HG03354 (cell line): Measurements from ENCODE around the gene WIPI1.

Source experiments
- ATAC-seq: cut with Tn5 transposase; IDR thresholded peaks from one replicate; pipeline ENCODE4 v1.9.1; 2021; ENCODE audit warnings: mild to moderate bottlenecking; ENCODE audit not compliant: unreplicated experiment, poor library complexity, severe bottlenecking

The WIPI1 gene

GRCh38 chr17:68441070-68441770, 16.1 kb downstream of the WIPI1 start:
- no peak for ATAC-seq

GRCh38 chr17:68440526-68440925, 16.8 kb downstream of the WIPI1 start:
- ATAC-seq = no peak

DNA sequence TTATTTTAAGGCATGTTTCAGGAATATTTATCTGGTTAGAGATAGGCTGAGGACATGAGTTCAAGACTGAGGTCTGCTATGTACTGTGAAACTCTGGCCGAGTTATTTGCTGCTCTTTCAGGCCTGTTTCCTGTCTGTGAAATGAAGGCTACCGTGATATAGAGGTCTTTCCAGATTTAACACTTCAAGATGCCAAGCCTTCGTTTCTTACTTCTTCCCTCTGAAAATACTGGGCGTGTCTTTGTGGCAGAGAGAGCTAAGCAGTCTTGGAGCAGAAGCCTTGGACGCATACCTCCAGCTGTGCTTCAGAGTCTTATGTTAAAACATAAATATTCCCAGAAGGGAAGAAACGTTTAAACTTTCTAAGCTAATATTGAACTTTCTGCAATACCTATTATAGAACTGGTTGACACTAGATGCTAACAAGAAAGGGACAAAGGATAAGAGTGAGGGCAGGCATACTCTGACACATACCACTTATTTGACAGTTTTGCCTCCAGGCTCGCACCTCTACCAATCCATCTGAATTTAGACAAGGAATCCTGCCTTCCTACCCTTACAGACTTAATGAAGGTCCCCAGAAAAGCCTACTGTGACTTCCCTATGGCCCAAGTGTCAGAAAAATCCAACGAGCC, 17.5 kb downstream of the WIPI1 start:
- ATAC-seq = no peak

DNA sequence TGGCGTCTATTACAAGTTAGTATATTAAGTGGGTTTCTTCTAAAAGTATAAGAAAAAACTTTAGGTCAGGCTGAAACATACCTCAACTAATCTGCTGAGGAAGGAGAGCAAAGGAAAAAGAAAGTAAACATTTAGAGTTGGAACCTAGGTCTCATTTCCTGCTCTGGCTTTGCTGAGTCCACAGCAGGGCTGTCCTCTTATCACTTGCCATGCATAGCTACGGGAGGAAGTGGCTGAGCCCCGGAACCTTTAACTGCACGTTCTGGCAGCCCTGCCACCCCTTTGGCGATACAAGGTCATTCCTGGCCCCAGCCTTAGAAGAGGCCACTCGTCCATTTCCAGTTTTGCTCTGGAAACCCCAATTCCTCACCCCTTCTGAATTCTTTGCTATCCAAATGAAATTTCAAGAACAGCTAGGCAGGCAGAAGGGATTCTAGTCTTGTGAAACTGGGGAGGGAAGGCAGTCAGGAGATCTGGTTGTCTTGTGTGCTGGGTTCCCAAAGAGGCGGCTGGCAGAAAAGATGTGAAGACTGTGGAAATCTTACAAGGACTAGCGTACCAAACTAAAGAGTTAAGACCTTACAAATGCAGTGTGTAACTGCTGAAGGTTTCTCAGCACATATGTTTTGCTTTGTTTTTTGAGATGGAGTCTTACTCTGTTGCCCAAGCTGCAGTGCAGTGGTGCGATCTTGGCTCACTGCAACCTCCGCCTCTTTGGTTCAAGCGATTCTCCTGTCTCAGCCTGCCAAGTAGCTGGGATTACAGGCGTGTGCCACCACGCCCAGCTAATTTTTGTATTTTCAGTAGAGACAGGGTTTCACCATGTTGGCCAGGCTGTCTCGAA, 19.1 kb downstream of the WIPI1 start:
- peak; percentile 69 for ATAC-seq

DNA sequence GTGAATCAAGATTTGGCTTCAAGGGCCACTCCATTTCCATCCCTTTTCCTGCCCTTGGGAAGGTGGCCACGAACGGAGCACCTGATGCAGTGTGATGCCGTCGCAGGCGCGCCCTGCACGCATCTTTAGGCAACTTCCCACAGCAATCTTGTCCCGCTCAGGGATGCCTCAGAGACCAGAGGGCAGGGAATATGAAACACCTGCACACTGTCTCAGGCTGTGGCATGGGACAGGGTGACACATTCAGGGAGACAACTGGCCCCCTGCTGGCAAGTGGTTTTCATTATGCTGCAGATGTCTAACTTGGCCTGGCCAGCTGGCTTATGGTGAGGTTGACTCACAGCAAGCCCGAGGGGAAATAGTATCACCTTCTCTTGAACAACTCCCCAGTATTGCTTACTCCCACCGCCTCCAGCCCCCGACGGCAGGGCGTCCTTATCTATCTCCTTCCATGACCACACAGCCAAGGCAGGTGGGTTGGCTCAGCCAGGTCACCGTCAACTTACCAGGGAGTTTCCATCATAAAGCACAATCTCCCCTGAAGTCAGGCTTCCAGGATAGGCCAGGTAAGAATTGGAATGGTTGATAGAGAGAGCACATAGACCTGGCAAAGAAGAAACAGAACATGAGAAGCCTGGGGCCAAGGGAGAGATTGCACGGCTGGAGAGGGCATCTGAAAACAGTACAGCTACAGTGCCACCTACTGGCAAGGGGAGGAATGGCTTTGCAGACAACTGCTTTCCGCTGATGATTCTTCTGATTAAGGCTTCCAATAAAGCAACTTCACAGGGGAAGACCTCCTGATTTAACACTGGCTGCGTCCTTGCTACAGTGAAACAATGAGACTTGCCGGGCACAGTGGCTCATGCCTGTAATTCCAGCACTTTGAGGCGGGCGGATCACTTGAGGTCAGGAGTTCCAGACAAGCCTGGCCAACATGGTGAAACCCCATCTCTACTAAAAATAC, 21.1 kb downstream of the WIPI1 start:
- peak; percentile 67 for ATAC-seq

DNA sequence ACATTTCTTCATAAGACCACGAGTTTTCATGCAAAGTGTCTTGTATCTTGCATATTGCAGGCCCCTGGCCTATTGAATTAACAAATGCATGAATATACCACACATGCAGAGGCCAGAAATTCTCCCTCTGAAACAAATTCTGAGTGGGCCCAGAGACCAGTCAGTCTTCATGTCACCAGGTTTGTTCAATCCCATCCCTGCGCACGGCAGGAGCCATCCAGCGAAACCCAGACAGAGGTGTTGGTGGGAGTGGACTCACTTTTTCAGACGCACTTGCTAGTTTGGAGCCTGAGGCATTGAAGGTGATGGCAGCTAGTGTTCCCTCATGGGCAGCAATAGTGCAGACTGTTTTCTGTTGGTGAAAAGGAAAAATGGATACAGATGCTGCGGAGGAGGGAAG, 21.9 kb downstream of the WIPI1 start:
- ATAC-seq = no peak

DNA sequence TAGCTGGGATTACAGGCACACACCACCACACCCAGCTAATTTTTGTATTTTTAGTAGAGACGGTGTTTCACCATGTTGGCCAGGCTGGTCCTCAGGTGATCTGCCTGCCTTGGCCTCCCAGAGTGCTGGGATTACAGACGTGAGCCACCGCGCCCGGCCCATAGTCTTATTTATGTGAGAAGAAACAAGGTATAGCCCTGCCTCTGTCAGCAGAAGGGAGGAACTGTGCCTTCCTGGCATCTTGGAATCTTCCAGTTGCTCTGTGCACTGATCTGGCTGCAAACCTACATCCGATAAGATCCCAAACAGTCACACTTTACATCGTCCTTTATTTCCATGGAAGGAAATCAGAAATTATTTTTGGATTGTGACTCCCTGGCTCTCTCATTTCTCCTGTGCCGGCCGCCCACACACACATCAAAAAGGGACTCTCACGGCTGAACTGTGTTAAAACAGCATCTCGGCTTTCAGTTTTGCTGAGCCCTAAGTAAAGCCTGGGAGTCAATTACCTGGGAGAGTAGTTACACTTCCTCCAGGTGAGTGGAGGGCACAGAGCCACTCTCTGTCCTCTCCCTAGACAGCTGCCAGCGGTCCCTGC, 23.3 kb downstream of the WIPI1 start:
- ATAC-seq = no peak

- ATAC-seq = no peak
Observed at GRCh38 chr17:68433211-68433610, 24.1 kb downstream of the WIPI1 start.

DNA sequence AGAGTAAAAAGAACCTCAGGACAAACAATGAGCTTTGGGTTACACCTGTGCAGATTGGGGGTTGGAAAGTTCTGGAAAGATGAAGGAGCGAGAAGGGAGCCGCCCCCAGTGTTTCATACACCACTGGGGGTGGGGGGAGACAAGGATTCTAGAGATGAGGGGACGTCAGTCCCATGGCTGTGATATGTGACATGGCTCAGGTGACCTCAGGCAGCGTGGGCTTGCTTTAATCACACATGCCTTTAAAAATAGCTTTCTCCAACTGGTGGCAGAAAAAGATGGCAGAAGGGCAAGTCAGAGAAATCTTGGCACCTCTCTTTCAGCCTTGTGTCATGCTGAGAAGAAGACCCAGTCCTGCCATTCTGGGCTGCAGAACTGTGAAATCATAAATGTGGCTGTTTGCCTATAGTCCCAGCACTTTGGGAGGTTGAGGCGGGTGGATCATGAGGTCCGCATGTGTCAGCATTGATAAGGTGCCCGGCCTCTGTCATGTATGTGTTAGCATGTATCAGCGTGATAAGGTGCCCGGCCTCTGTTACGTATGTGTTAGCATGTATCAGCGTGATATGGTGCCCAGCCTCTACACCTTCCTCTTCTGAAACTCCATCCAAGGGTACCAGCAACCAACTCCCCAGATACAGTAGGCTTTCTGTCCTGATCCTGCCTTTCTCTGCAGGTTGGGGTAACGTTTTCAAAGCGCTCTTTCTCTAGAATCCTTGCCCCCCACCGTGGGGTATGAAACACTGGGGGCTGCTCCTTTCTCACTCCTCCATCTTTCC, 25.0 kb downstream of the WIPI1 start:
- no peak for ATAC-seq

- no peak for ATAC-seq
Observed at GRCh38 chr17:68431661-68432071, 25.6 kb downstream of the WIPI1 start.

- ATAC-seq = no peak
Observed at GRCh38 chr17:68431045-68431608, 26.2 kb downstream of the WIPI1 start.

DNA sequence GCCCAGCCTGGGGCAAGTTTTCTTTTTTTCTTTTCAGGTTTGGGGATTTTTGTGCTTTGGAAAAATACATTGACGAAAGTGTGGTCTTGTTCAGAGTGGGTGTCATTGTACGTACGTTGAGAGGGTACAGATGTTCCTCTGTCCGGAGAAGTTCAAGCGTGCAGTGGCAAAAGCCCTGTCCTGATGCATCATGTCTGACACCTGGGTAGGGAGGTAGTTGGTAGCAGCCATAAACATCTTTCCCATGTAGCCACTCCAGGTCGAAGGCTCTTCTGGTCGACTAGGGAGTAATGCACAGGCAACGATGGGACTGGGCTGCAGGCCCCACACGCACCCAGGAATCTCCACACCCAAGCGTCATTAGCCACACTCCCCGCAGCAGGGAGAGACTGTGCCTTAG, 27.4 kb downstream of the WIPI1 start:
- no peak for ATAC-seq

GRCh38 chr17:68428498-68429172, 28.7 kb downstream of the WIPI1 start:
- no peak for ATAC-seq

DNA sequence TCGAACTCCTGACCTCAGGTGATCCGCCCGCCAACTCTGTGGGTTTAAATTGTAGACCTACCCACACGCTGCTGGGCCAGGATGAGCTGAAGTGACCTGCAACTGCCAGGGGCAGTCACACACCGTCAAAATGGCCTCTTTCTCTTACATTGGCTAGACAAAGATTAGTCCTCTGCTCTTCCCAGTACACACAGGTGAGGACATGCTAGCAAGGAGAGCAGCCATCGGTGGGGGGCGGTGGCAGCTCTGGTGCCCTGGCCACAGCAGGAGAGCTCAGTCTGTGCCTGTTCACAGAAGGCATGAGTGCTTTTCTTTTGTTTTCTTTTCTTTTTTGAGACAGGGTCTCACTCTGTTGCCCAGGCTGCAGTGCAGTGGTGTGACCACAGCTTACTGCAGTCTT, 29.7 kb downstream of the WIPI1 start:
- ATAC-seq = no peak

DNA sequence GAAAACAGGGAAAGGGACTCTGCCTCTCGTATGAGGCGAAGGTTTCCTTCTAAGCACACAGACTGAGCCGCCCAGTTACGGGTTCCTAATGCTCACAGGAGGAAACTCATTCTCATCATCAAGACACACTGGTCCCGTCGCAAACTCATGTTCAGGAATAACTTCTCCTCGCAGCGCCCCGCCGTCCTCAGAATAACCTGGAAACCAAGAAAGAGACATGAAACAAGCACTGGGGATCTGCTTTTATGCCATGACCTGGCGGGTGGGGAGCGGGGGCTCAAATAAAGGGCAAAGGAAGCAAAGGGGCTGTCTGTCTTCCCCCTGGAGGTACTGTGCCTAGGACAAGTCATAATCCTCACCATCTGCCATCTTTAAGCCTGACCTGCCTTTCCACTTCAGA, 31.3 kb downstream of the WIPI1 start:
- ATAC-seq = no peak

- ATAC-seq = no peak
Observed at GRCh38 chr17:68424861-68425260, 32.4 kb downstream of the WIPI1 start.

GRCh38 chr17:68424203-68424602, 33.1 kb downstream of the WIPI1 start:
- ATAC-seq = no peak

- no peak for ATAC-seq
Observed at GRCh38 chr17:68423251-68423650, 34.0 kb downstream of the WIPI1 start.
